ENCODE measurements around the gene FAM120B.

Gene FAM120B

GRCh38 chr6:170294298-170294730, 12.2 kb upstream of the FAM120B start:
- no peak overlapping the region for H3K4me2 ChIP-seq (ENCODE audit: low read length)
- H3K27me3 ChIP-seq (ENCODE audit: control insufficient read depth, low read length): peaks cover 84% of the 10 kb centered on the region

GRCh38 chr6:170294813-170295509, 11.6 kb upstream of the FAM120B start:
- Histone ChIP-seq H3K4me2 (ENCODE audit: low read length) (peak overlapping the region; percentile 67), H4K20me1 (ENCODE audit: control insufficient read depth, insufficient read depth, low read depth, low read length) (0 out of 2 replicates have a peak, but pooled peaks cover 3% of the 10 kb centered on the region), H3K36me3 (ENCODE audit: control insufficient read depth, low read length) (no peaks in the 10 kb centered on the region), H3K9me3 (ENCODE audit: control insufficient read depth, insufficient read depth, low read length) (no peaks in the 10 kb centered on the region), H3K27me3 (ENCODE audit: control insufficient read depth, low read length) (peaks cover 77% of the 10 kb centered on the region), H3K9me2 (replicated peaks; ENCODE audit: control insufficient read depth, low read length) (no peaks in the 10 kb centered on the region), H3F3A (ENCODE audit: control insufficient read depth, insufficient read depth) (0 out of 2 replicates have a peak, but pooled peaks cover 3% of the 10 kb centered on the region), H3K79me2 (ENCODE audit: control insufficient read depth, low read length) (no peaks in the 10 kb centered on the region), H3K27ac (ENCODE audit: low read depth, low read length) (no peak overlapping the region), H3K4me3 (ENCODE audit: low read length) (peak overlapping the region; percentile 62), H3K4me1 (ENCODE audit: control insufficient read depth, low read length) (peaks cover 35% of the 10 kb centered on the region)
- TF ChIP-seq EZH2phosphoT487 (IDR thresholded peaks at IDR 0.05; ENCODE audit: borderline replicate concordance, low read length) (no peak), CTCF (IDR thresholded peaks at IDR 0.05; ENCODE audit: low read depth, low read length, poor library complexity, severe bottlenecking) (no peak)

More at GRCh38 chr6:170294298-170294730, 12.2 kb upstream of the FAM120B start:
- Histone ChIP-seq H3K9me3 (ENCODE audit: control insufficient read depth, insufficient read depth, low read length) (no peaks in the 10 kb centered on the region), H3K9me2 (replicated peaks; ENCODE audit: control insufficient read depth, low read length) (no peaks in the 10 kb centered on the region), H3K79me2 (ENCODE audit: control insufficient read depth, low read length) (no peaks in the 10 kb centered on the region), H3K36me3 (ENCODE audit: control insufficient read depth, low read length) (no peaks in the 10 kb centered on the region), H3K4me1 (ENCODE audit: control insufficient read depth, low read length) (peaks cover 39% of the 10 kb centered on the region), H3F3A (ENCODE audit: control insufficient read depth, insufficient read depth) (0 out of 2 replicates have a peak, but pooled peaks cover 3% of the 10 kb centered on the region), H3K4me3 (ENCODE audit: low read length) (no peak overlapping the region), H3K27ac (ENCODE audit: low read depth, low read length) (no peak overlapping the region), H4K20me1 (ENCODE audit: control insufficient read depth, insufficient read depth, low read depth, low read length) (0 out of 2 replicates have a peak, but pooled peaks cover 3% of the 10 kb centered on the region)
- no peak for TF ChIP-seq CTCF (IDR thresholded peaks at IDR 0.05; ENCODE audit: low read depth, low read length, poor library complexity, severe bottlenecking)
- peak; percentile 22; the same call in 1 of the 2 replicates for TF ChIP-seq EZH2phosphoT487 (IDR thresholded peaks at IDR 0.05; ENCODE audit: borderline replicate concordance, low read length)

- H3K4me1 ChIP-seq (ENCODE audit: control insufficient read depth, low read length): peaks cover 27% of the 10 kb centered on the region
- no peaks in the 10 kb centered on the region for H3K79me2 ChIP-seq (ENCODE audit: control insufficient read depth, low read length)
- 0 out of 2 replicates have a peak, but pooled peaks cover 3% of the 10 kb centered on the region for H4K20me1 ChIP-seq (ENCODE audit: control insufficient read depth, insufficient read depth, low read depth, low read length)
- TF ChIP-seq CTCF (IDR thresholded peaks at IDR 0.05; ENCODE audit: low read depth, low read length, poor library complexity, severe bottlenecking): no peak
- TF ChIP-seq EZH2phosphoT487 (IDR thresholded peaks at IDR 0.05; ENCODE audit: borderline replicate concordance, low read length): peak; percentile 36; the same call in 1 of the 2 replicates
- peak overlapping the region; percentile 67 for H3K4me2 ChIP-seq (ENCODE audit: low read length)
- H3F3A ChIP-seq (ENCODE audit: control insufficient read depth, insufficient read depth): 0 out of 2 replicates have a peak, but pooled peaks cover 3% of the 10 kb centered on the region
- H3K4me3 ChIP-seq (ENCODE audit: low read length): peak overlapping the region; percentile 62
- no peak overlapping the region for H3K27ac ChIP-seq (ENCODE audit: low read depth, low read length)
- no peaks in the 10 kb centered on the region for H3K36me3 ChIP-seq (ENCODE audit: control insufficient read depth, low read length)
- H3K9me3 ChIP-seq (ENCODE audit: control insufficient read depth, insufficient read depth, low read length): peaks cover 2% of the 10 kb centered on the region; the same call in 1 of the 2 replicates
- H3K9me2 ChIP-seq (replicated peaks; ENCODE audit: control insufficient read depth, low read length): no peaks in the 10 kb centered on the region
- H3K27me3 ChIP-seq (ENCODE audit: control insufficient read depth, low read length): peaks cover 69% of the 10 kb centered on the region
These were observed 10.8 kb upstream of the FAM120B start for GRCh38 chr6:170295510-170296422.
